NB4 (cell line): ENCODE data around the gene VIPR2.

ENCODE experiments used
- DNase-seq: peaks from one replicate; pipeline ENCODE4 v3.0.0; 2010; ENCODE audit warnings: low read depth
- H3K4me3 ChIP-seq: one replicate; pipeline ENCODE4 v1.5.1; 2011; ENCODE audit warnings: mild to moderate bottlenecking, low read depth, low read length, moderate library complexity
- CTCF ChIP-seq: IDR thresholded peaks from one replicate; pipeline ENCODE4 v1.5.1; 2012; ENCODE audit warnings: low read depth, low read length
- MAX ChIP-seq: IDR thresholded peaks from 2 replicates; pipeline ENCODE4 v1.6.1; 2011; ENCODE audit warnings: low read depth, low read length
- MYC ChIP-seq: IDR thresholded peaks from 2 replicates; pipeline ENCODE4 v1.6.1; 2011; ENCODE audit warnings: low read depth, low read length
- POLR2A ChIP-seq: IDR thresholded peaks from 2 replicates; pipeline ENCODE4 v1.6.1; 2011; ENCODE audit warnings: mild to moderate bottlenecking; ENCODE audit not compliant: insufficient read length; ENCODE audit errors: extremely low read depth

Gene VIPR2

GRCh38 chr7:159117366-159118196, 27.1 kb downstream of the VIPR2 start:
- DNase-seq, result no peak

GRCh38 chr7:159116581-159117339, 27.9 kb downstream of the VIPR2 start:
- TF ChIP-seq POLR2A, result no peak
- no peak for TF ChIP-seq MAX
- DNase-seq, result no peak
- H3K4me3 ChIP-seq, result no peak overlapping the region

More at GRCh38 chr7:159117366-159118196, 27.1 kb downstream of the VIPR2 start:
- TF ChIP-seq MAX, result no peak
- TF ChIP-seq POLR2A, result no peak
- H3K4me3 ChIP-seq, result no peak overlapping the region

- TF ChIP-seq MAX (peak; percentile 87), CTCF (no peak), MYC (0 out of 2 replicates have a peak, but pooled peaks have one; percentile 5)
- DNase-seq, result no peak
- H3K4me3 ChIP-seq, result no peak overlapping the region
These were observed 28.8 kb downstream of the VIPR2 start for GRCh38 chr7:159115601-159116501.

GRCh38 chr7:159114981-159115380, 29.7 kb downstream of the VIPR2 start:
- H3K4me3 ChIP-seq, result no peak overlapping the region
- TF ChIP-seq MYC (no peak), MAX (no peak), POLR2A (no peak), CTCF (no peak)
- DNase-seq, result no peak

GRCh38 chr7:159114096-159114495, 30.6 kb downstream of the VIPR2 start:
- H3K4me3 ChIP-seq, result no peak overlapping the region
- DNase-seq, result no peak
- no peak for TF ChIP-seq MYC
- no peak for TF ChIP-seq CTCF
- TF ChIP-seq MAX, result no peak
- no peak for TF ChIP-seq POLR2A

- no peak for DNase-seq
- H3K4me3 ChIP-seq, result no peak overlapping the region
- no peak for TF ChIP-seq MAX
- no peak for TF ChIP-seq POLR2A
- TF ChIP-seq MYC, result no peak
- no peak for TF ChIP-seq CTCF
These were observed 31.6 kb downstream of the VIPR2 start for GRCh38 chr7:159113056-159113455.
